B cell (primary cell): Measurements from ENCODE around the gene AKR1B15. TPM values are rescaled to one million over a fixed set of nuclear protein-coding genes. Genes with fewer than 3 reads are reported as not detected.

ENCODE experiments used
- ATAC-seq: fragments of 200-7000 bp; cut with Tn5 transposase; one replicate; pipeline ENCODE4 v1.10.0; 2021; ENCODE audit warnings: low read depth, mild to moderate bottlenecking, moderate number of reproducible peaks, moderate library complexity
- CTCF ChIA-PET: fragments of 350-600 bp; sonication (Branson Sonifier 250); formaldehyde crosslinking; loops from one replicate; lab custom pipeline; 2021; ENCODE audit warnings: antibody characterized with exemption, inconsistent platforms; lab: Charles Lee
- POLR2A ChIA-PET: fragments of 350-600 bp; sonication (Branson Sonifier 250); formaldehyde crosslinking; loops from one replicate; lab custom pipeline; 2021; ENCODE audit warnings: antibody characterized with exemption; lab: Charles Lee
- DNase-seq: peaks from one replicate; pipeline ENCODE4 v3.0.0; 2013
- H2AFZ ChIP-seq: 2 replicates; pipeline ENCODE4 v1.6.1; 2012; ENCODE audit warnings: mild to moderate bottlenecking, low read depth, low read length; ENCODE audit not compliant: insufficient read depth, poor library complexity, severe bottlenecking
- H3K27ac ChIP-seq, 2 donors: 1 replicate in 1 of 2; 2 replicates in 1 of 2; pipeline ENCODE4 v1.5.1; 2012 to 2013; ENCODE audit warnings: low read length in 2 of 2, mild to moderate bottlenecking in 2 of 2, moderate library complexity in 1 of 2
- H3K27me3 ChIP-seq, 4 experiments: fragments of 200-600 bp in 1 of 4; sonication (generic) in 1 of 4; replicated peaks in 1 of 4; 1 replicate in 2 of 4; 2 replicates in 2 of 4; pipeline versions ENCODE4 v1.6.1 to v1.7.0; 2013 to 2016; ENCODE audit warnings: low read length in 3 of 4, mild to moderate bottlenecking in 2 of 4, mixed read lengths in 1 of 4, moderate library complexity in 1 of 4; ENCODE audit not compliant: insufficient read depth in 4 of 4, control insufficient read depth in 3 of 4; ENCODE audit errors: control extremely low read depth in 1 of 4
- H3K36me3 ChIP-seq, 2 experiments: replicated peaks in 1 of 2; 1 replicate in 1 of 2; 2 replicates in 1 of 2; pipeline versions ENCODE4 v1.6.1 to v1.7.1; 2013; ENCODE audit warnings: low read length in 1 of 2; ENCODE audit not compliant: insufficient read depth in 2 of 2, control insufficient read depth in 1 of 2; ENCODE audit errors: control extremely low read depth in 1 of 2, extremely low read depth in 1 of 2
- H3K4me1 ChIP-seq, 2 donors: fragments of 200-600 bp in 1 of 2; sonication (generic) in 1 of 2; 1 replicate in 1 of 2; 2 replicates in 1 of 2; pipeline versions ENCODE4 v1.5.1 to v1.6.1; 2013 to 2017; ENCODE audit warnings: low read length in 2 of 2; ENCODE audit not compliant: control insufficient read depth in 2 of 2, insufficient read depth in 2 of 2
- H3K4me2 ChIP-seq: replicated peaks from 2 replicates; pipeline ENCODE3; 2012; ENCODE audit warnings: mild to moderate bottlenecking, low read depth, low read length; ENCODE audit not compliant: poor library complexity, severe bottlenecking
- H3K4me3 ChIP-seq, 5 experiments: fragments of 200-600 bp in 1 of 5; sonication (generic) in 1 of 5; 1 replicate in 3 of 5; 2 replicates in 2 of 5; pipeline versions ENCODE4 v1.5.1 to v1.7.0; 2011 to 2016; ENCODE audit warnings: low read length in 4 of 5, mild to moderate bottlenecking in 4 of 5, low read depth in 2 of 5, control low read depth in 1 of 5, moderate library complexity in 1 of 5; ENCODE audit not compliant: insufficient read depth in 1 of 5; ENCODE audit errors: control extremely low read depth in 1 of 5, extremely low read depth in 1 of 5
- H3K79me2 ChIP-seq: fragments of 200-600 bp; sonication (generic); one replicate; pipeline ENCODE4 v1.6.0; 2016; ENCODE audit warnings: low read length; ENCODE audit not compliant: control insufficient read depth, insufficient read depth
- H3K9ac ChIP-seq: fragments of 200-600 bp; sonication (generic); 2 replicates; pipeline ENCODE4 v1.6.1; 2017; ENCODE audit warnings: mild to moderate bottlenecking, low read length, moderate library complexity
- H3K9me3 ChIP-seq, 3 donors: one replicate each; pipeline versions ENCODE4 v1.6.1 to v1.7.1; 2013; ENCODE audit warnings: low read length in 2 of 3; ENCODE audit not compliant: control insufficient read depth in 2 of 3, insufficient read depth in 1 of 3; ENCODE audit errors: control extremely low read depth in 1 of 3
- H4K20me1 ChIP-seq: 2 replicates; pipeline ENCODE4 v1.6.0; 2012; ENCODE audit warnings: mild to moderate bottlenecking, low read length; ENCODE audit not compliant: insufficient read depth, control insufficient read depth, poor library complexity, severe bottlenecking
- H3K27ac Mint-ChIP-seq: one replicate; pipeline ENCODE4 v1.8.0; 2021; ENCODE audit warnings: mixed read lengths
- H3K27me3 Mint-ChIP-seq: one replicate; pipeline ENCODE4 v1.8.0; 2021; ENCODE audit warnings: mixed read lengths
- H3K4me1 Mint-ChIP-seq: one replicate; pipeline ENCODE4 v1.8.0; 2021; ENCODE audit warnings: mixed read lengths
- H3K4me3 Mint-ChIP-seq: one replicate; pipeline ENCODE4 v1.8.0; 2021; ENCODE audit warnings: mixed read lengths
- H3K9me3 Mint-ChIP-seq: one replicate; pipeline ENCODE4 v1.8.0; 2022; ENCODE audit warnings: mixed read lengths; ENCODE audit not compliant: insufficient read depth
- CTCF ChIP-seq: fragments of 200-600 bp; IDR thresholded peaks from one replicate; pipeline ENCODE4 v1.8.0; 2022; ENCODE audit warnings: antibody characterized with exemption, mild to moderate bottlenecking
- EZH2 ChIP-seq: IDR thresholded peaks from 2 replicates; pipeline ENCODE4 v1.6.1; 2012; ENCODE audit warnings: borderline replicate concordance, low read depth, mild to moderate bottlenecking, moderate library complexity, low read length; ENCODE audit not compliant: insufficient read depth, poor library complexity, severe bottlenecking
- WGBS: methylation state at CpG from one replicate; pipeline ENCODE4 v1.1.5; 2013; ENCODE audit warnings: missing lambda C conversion rate; ENCODE audit not compliant: insufficient coverage; 5-methylcytosine and 5-hydroxymethylcytosine counted together
- intact Hi-C: fragments of 100-400 bp; cut with micrococcal nuclease; formaldehyde crosslinking; loops from one replicate; pipeline ENCODE4 v1.10.0; 2022
- polyA plus RNA-seq: library from polyadenylated mRNA; depleted of rRNA; stranded (reverse); fragments of >200 nt; gene quantifications from 2 replicates; pipeline ENCODE4 v1.2.3, GENCODE V29; 2012
- total RNA-seq, 2 donors: library from RNA; stranded (reverse); fragments of 120-200 nt in 1 of 2; gene quantifications; 1 replicate in 1 of 2; 2 replicates in 1 of 2; pipeline versions ENCODE4 v1.2.3 to v1.2.4, GENCODE V29; 2013 to 2022

Gene AKR1B15
- total and polyA plus RNA-seq, 2 donors (not counting 1 experiment from before 2014, with no cell fraction given): not detected

- Mint-ChIP-seq H3K27me3 (peaks cover 17% of the 10 kb centered on the region), H3K4me1 (no peaks in the 10 kb centered on the region), H3K4me3 (no peak overlapping the region), H3K27ac (no peak overlapping the region), H3K9me3 (peaks cover 3% of the 10 kb centered on the region)
- Histone ChIP-seq H3K4me3 (no peak overlapping the region), H3K9me3 (peaks cover 0 to 14% (median 0%) of the 10 kb centered on the region in 3 donors), H3K36me3 (no peaks in the 10 kb centered on the region), H3K4me1 (no peaks in the 10 kb centered on the region), H3K27me3 (no peaks in the 10 kb centered on the region), H4K20me1 (no peaks in the 10 kb centered on the region), H3K9ac (no peak overlapping the region), H3K27ac (no peak overlapping the region), H3K4me2 (no peak overlapping the region), H3K79me2 (no peaks in the 10 kb centered on the region), H2AFZ (no peak overlapping the region)
- intact Hi-C loops: no loop called here
- ATAC-seq (no peak), DNase-seq (no peak)
- no peak for TF ChIP-seq EZH2
- no peak for TF ChIP-seq CTCF
- ChIA-PET CTCF (no interaction called here), POLR2A (no interaction called here)
- no CpG with 5 or more reads among the region's 2 CpGs for WGBS
Observed at GRCh38 chr7:134574322-134574721, 25.4 kb downstream of the AKR1B15 start.

- Histone ChIP-seq H3K4me2 (no peak overlapping the region), H3K9me3 (no peaks in the 10 kb centered on the region), H3K27ac (no peak overlapping the region), H3K4me3 (no peak overlapping the region), H3K27me3 (no peaks in the 10 kb centered on the region), H3K4me1 (no peaks in the 10 kb centered on the region), H2AFZ (no peak overlapping the region), H3K36me3 (no peaks in the 10 kb centered on the region), H4K20me1 (no peaks in the 10 kb centered on the region), H3K9ac (no peak overlapping the region), H3K79me2 (no peaks in the 10 kb centered on the region)
- WGBS: 67% methylated on average over 1 of the region's 1 CpG
- no peak overlapping the region for H3K4me3 Mint-ChIP-seq
- ChIA-PET POLR2A (no interaction called here), CTCF (no interaction called here)
- no peak overlapping the region for H3K27ac Mint-ChIP-seq
- DNase-seq (no peak), ATAC-seq (no peak)
- peaks cover 4% of the 10 kb centered on the region for H3K9me3 Mint-ChIP-seq
- H3K27me3 Mint-ChIP-seq: peaks cover 31% of the 10 kb centered on the region
- H3K4me1 Mint-ChIP-seq: no peaks in the 10 kb centered on the region
- intact Hi-C loops: no loop called here
- TF ChIP-seq EZH2 (no peak), CTCF (no peak)
Observed at GRCh38 chr7:134584290-134584689, 35.4 kb downstream of the AKR1B15 start.
